NCI-H2107 treated with DMSO at 0.1 percent for 48 hours (cell line): ENCODE measurements around the gene KRT33A.
"Not testable (repeated sequence)": the region's sequence is repeated elsewhere in the genome, so short reads cannot be mapped to it uniquely, and the experiment has no call there.

Source experiments
- DNase-seq: peaks from one replicate; lab custom pipeline; 2025; ENCODE audit not compliant: unreplicated experiment; lab: John Stamatoyannopoulos, UW

KRT33A gene

GRCh38 chr17:41350381-41350878 is at the start of gene KRT33A:
TSS of gene KRT33A (minus strand) at chr17:41350828. CDS start at chr17:41350767, 61 bp downstream.
- not testable (repeated sequence) for DNase-seq

- no peak for DNase-seq
Observed at GRCh38 chr17:41396996-41397660, 46.5 kb upstream of the KRT33A start, which contains the start of gene KRT31. TSS of gene KRT31 (minus strand) at chr17:41397608. CDS start at chr17:41397539, 69 bp downstream.

- DNase-seq = no peak
Observed at GRCh38 chr17:41396340-41396739, 45.7 kb upstream of the KRT33A start.

- DNase-seq = no peak
Observed at GRCh38 chr17:41395611-41396010, 45.0 kb upstream of the KRT33A start.

GRCh38 chr17:41395044-41395443 is 44.4 kb upstream of the KRT33A start:
- DNase-seq = not testable (repeated sequence)

GRCh38 chr17:41394254-41394996 is 43.8 kb upstream of the KRT33A start:
- no peak for DNase-seq

GRCh38 chr17:41393826-41394225 is 43.2 kb upstream of the KRT33A start:
- DNase-seq = no peak

- DNase-seq = no peak
Observed at GRCh38 chr17:41393294-41393693, 42.7 kb upstream of the KRT33A start.

- DNase-seq = no peak
Observed at GRCh38 chr17:41392278-41392677, 41.6 kb upstream of the KRT33A start.

GRCh38 chr17:41391535-41391934 is 40.9 kb upstream of the KRT33A start:
- DNase-seq = no peak

GRCh38 chr17:41390411-41390938 is 39.8 kb upstream of the KRT33A start:
- DNase-seq = no peak

GRCh38 chr17:41387670-41388069 is 37.0 kb upstream of the KRT33A start:
- no peak for DNase-seq

- no peak for DNase-seq
Observed at GRCh38 chr17:41386227-41386626, 35.6 kb upstream of the KRT33A start.

- DNase-seq = no peak
Observed at GRCh38 chr17:41383690-41384089, 33.1 kb upstream of the KRT33A start.

- DNase-seq = no peak
Observed at GRCh38 chr17:41382394-41382793, 31.8 kb upstream of the KRT33A start.

GRCh38 chr17:41381943-41382342 is 31.3 kb upstream of the KRT33A start, which contains the start of gene KRT34:
TSS of gene KRT34 (minus strand) at chr17:41382306. CDS start at chr17:41382246, 60 bp downstream.
- not testable (repeated sequence) for DNase-seq

GRCh38 chr17:41380091-41380490 is 29.5 kb upstream of the KRT33A start:
- not testable (repeated sequence) for DNase-seq

- no peak for DNase-seq
Observed at GRCh38 chr17:41377546-41377945, 26.9 kb upstream of the KRT33A start.

GRCh38 chr17:41369713-41370112 is 19.1 kb upstream of the KRT33A start, which contains the start of gene KRT33B:
TSS of gene KRT33B (minus strand) at chr17:41369813. CDS start at chr17:41369750, 63 bp downstream.
- DNase-seq = no peak

GRCh38 chr17:41369023-41369422 is 18.4 kb upstream of the KRT33A start:
- DNase-seq = no peak

- no peak for DNase-seq
Observed at GRCh38 chr17:41367426-41368075, 16.9 kb upstream of the KRT33A start.
